PFSK-1 (cell line): Measurements from ENCODE around the gene NIBAN1.

Experiments used
- FOXP2 ChIP-seq: optimal IDR thresholded peaks from 2 replicates; pipeline ENCODE3; 2011; ENCODE audit warnings: borderline replicate concordance, control low read depth, inconsistent platforms; ENCODE audit not compliant: insufficient read depth; ENCODE audit errors: extremely low read length, extremely low read depth
- POLR2AphosphoS5 ChIP-seq: IDR thresholded peaks from 2 replicates; pipeline ENCODE4 v1.6.1; 2012; ENCODE audit warnings: low read depth, mild to moderate bottlenecking, control low read depth, low read length, moderate library complexity
- REST ChIP-seq, 2 experiments: IDR thresholded peaks; 2 replicates each; pipeline versions ENCODE4 v1.6.1 to v1.8.0; 2011 to 2012; ENCODE audit warnings: low read depth in 2 of 2, low read length in 2 of 2, control low read depth in 1 of 2, inconsistent platforms in 1 of 2, mild to moderate bottlenecking in 1 of 2, moderate library complexity in 1 of 2; ENCODE audit not compliant: insufficient read depth in 1 of 2
- SIN3A ChIP-seq: IDR thresholded peaks from 2 replicates; pipeline ENCODE4 v1.6.1; 2012; ENCODE audit warnings: mild to moderate bottlenecking, low read length, moderate library complexity, borderline replicate concordance; ENCODE audit not compliant: insufficient read depth
- TAF1 ChIP-seq: IDR thresholded peaks from 2 replicates; pipeline ENCODE4 v1.6.1; 2012; ENCODE audit warnings: low read length, control low read depth, borderline replicate concordance; ENCODE audit not compliant: insufficient read depth

NIBAN1 gene

GRCh38 chr1:184972315-184973055 lies 1.8 kb downstream of the NIBAN1 start:
- TF ChIP-seq REST (IDR thresholded peaks at IDR 0.05; ENCODE audit: insufficient read depth in 1 of 2, low read depth in 2 of 2, low read length in 2 of 2) (no peak), FOXP2 (no peak), TAF1 (no peak), POLR2AphosphoS5 (no peak), SIN3A (no peak)

GRCh38 chr1:184971522-184972265 lies 2.6 kb downstream of the NIBAN1 start:
- TF ChIP-seq REST (IDR thresholded peaks at IDR 0.05; ENCODE audit: insufficient read depth in 1 of 2, low read depth in 2 of 2, low read length in 2 of 2) (no peak), FOXP2 (no peak), POLR2AphosphoS5 (no peak), SIN3A (no peak), TAF1 (no peak)

GRCh38 chr1:184970691-184971161 lies 3.6 kb downstream of the NIBAN1 start:
- no peak for TF ChIP-seq REST (IDR thresholded peaks at IDR 0.05; ENCODE audit: insufficient read depth in 1 of 2, low read depth in 2 of 2, low read length in 2 of 2)
- no peak for TF ChIP-seq SIN3A
- TF ChIP-seq FOXP2 = no peak
- no peak for TF ChIP-seq POLR2AphosphoS5
- no peak for TF ChIP-seq TAF1

- TF ChIP-seq TAF1 = no peak
- no peak for TF ChIP-seq REST (IDR thresholded peaks at IDR 0.05; ENCODE audit: insufficient read depth in 1 of 2, low read depth in 2 of 2, low read length in 2 of 2)
- no peak for TF ChIP-seq FOXP2
- TF ChIP-seq POLR2AphosphoS5 = no peak
- TF ChIP-seq SIN3A = no peak
Observed at GRCh38 chr1:184966989-184967388, 7.3 kb downstream of the NIBAN1 start.
